ENCODE data around the gene CXCL17.
"Not testable (repeated sequence)": the region's sequence is repeated elsewhere in the genome, so short reads cannot be mapped to it uniquely, and the experiment has no call there.

The CXCL17 gene

DNA sequence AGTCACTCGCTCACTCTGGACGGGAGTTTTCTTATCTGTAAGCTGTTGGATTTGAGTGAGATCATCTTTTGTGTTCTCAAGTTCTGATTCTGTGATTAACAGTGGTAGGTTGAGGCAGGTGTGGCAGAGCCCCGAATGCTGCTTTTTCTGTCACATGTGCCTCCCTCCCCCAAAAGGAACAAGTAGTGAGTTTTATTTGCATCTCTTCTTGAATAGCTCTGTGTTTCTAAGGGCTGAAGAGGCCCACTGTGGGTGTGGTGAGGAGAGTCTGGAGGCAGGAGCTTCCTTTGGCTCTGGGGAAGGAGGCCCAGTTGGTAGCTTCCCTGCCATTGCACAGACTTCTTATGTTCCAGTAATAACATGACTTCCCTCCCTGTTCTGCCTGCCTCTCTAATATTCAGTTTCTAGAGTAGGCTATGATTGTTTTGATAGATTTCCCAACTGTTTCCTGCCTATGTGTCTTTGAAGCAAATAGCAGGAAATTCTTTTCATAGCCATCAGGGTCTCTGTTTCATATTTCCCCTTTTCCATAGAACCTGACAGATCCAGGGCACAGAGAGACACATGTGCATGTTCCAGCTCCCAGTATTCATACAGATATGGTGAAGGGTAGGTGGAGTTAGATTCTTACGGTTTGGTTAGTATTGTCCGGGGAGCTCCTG, 23.9 kb upstream of the CXCL17 start:
- no peaks in the 10 kb centered on the region for H3K4me1 ChIP-seq
- no peak overlapping the region for H3K9ac ChIP-seq
- no peaks in the 10 kb centered on the region for H3K79me2 ChIP-seq
- TF ChIP-seq, protein P1, sequence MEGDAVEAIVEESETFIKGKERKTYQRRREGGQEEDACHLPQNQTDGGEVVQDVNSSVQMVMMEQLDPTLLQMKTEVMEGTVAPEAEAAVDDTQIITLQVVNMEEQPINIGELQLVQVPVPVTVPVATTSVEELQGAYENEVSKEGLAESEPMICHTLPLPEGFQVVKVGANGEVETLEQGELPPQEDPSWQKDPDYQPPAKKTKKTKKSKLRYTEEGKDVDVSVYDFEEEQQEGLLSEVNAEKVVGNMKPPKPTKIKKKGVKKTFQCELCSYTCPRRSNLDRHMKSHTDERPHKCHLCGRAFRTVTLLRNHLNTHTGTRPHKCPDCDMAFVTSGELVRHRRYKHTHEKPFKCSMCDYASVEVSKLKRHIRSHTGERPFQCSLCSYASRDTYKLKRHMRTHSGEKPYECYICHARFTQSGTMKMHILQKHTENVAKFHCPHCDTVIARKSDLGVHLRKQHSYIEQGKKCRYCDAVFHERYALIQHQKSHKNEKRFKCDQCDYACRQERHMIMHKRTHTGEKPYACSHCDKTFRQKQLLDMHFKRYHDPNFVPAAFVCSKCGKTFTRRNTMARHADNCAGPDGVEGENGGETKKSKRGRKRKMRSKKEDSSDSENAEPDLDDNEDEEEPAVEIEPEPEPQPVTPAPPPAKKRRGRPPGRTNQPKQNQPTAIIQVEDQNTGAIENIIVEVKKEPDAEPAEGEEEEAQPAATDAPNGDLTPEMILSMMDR (IDR thresholded peaks at IDR 0.05) = no peak
- H3K27me3 ChIP-seq (ENCODE audit: control insufficient read depth, insufficient read depth, low read length) = no peaks in the 10 kb centered on the region
- H3K4me2 ChIP-seq (ENCODE audit: low read length) = no peak overlapping the region
- no peaks in the 10 kb centered on the region for H3K9me3 ChIP-seq (ENCODE audit: control insufficient read depth, low read length)
- H3K27ac ChIP-seq = peak overlapping the region; percentile 24
- H3K4me3 ChIP-seq (ENCODE audit: low read depth, low read length) = no peak overlapping the region
- H3K36me3 ChIP-seq (ENCODE audit: control insufficient read depth, insufficient read depth, low read length) = no peaks in the 10 kb centered on the region
- H2AFZ ChIP-seq = no peak overlapping the region

DNA sequence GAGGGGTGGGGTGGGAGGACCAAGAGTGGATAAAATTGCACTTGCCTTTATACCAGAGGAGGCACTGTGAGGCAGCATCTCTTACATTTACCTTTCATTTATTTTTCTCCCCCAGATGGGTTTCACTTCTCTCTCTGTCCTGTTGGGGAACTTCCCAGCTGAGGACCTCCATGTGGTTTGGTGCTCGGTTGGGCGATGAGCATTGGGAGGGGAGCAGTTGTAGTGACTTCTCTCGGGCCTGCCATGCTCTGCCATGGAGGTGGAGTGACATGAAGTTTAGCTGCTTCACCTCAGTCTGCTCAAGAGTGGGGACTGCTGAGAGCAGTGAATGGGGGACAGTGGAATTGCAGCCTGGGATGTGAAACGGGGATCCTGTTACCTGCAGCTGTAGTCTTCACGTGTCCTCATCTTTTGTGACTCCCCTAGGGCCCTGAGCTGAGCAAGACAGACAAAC, 23.1 kb upstream of the CXCL17 start:
- Histone ChIP-seq H3K36me3 (ENCODE audit: control insufficient read depth, insufficient read depth, low read length) (no peaks in the 10 kb centered on the region), H3K27ac (peak overlapping the region; percentile 24), H3K4me1 (no peaks in the 10 kb centered on the region), H3K4me2 (ENCODE audit: low read length) (no peak overlapping the region), H2AFZ (no peak overlapping the region), H3K4me3 (ENCODE audit: low read depth, low read length) (no peak overlapping the region), H3K27me3 (ENCODE audit: control insufficient read depth, insufficient read depth, low read length) (no peaks in the 10 kb centered on the region), H3K9ac (no peak overlapping the region), H3K79me2 (no peaks in the 10 kb centered on the region), H3K9me3 (ENCODE audit: control insufficient read depth, low read length) (no peaks in the 10 kb centered on the region)
- TF ChIP-seq, protein P1 (IDR thresholded peaks at IDR 0.05) = no peak

DNA sequence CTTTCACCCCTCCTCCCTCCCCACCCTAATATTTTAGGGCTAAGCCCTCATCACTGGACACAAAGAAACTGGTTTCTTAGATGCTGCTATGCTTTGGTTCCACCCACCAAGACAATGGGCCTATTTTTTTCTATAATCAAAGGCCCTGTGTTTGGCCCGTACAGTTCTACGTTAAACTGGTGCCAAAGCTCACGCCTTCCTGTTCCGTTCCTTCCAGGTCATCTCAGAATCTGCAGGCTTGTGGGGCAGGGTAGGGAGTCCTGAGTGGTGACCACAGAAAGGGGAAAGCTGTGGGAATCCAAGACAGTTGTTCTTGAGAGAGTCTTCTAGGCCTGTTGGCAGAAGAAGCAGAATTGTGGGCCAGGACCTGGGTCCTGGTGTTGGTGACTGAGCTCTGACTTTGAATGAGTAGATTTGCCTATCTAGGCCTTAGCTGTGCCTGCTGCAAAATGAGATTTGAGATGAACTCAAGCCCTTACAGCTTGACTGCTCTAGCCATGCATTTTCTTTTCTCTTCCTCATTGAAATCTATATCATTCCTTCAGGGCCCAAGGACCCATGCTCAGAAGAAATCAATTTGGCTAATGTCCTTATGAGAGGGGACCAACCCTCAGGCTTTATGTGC, 19.1 kb upstream of the CXCL17 start:
- H2AFZ ChIP-seq = no peak overlapping the region
- TF ChIP-seq, protein P1 (IDR thresholded peaks at IDR 0.05) = no peak
- no peaks in the 10 kb centered on the region for H3K27me3 ChIP-seq (ENCODE audit: control insufficient read depth, insufficient read depth, low read length)
- H3K79me2 ChIP-seq = no peaks in the 10 kb centered on the region
- no peak overlapping the region for H3K27ac ChIP-seq
- no peak overlapping the region for H3K4me2 ChIP-seq (ENCODE audit: low read length)
- no peaks in the 10 kb centered on the region for H3K9me3 ChIP-seq (ENCODE audit: control insufficient read depth, low read length)
- no peaks in the 10 kb centered on the region for H3K36me3 ChIP-seq (ENCODE audit: control insufficient read depth, insufficient read depth, low read length)
- H3K9ac ChIP-seq = no peak overlapping the region
- H3K4me1 ChIP-seq = no peaks in the 10 kb centered on the region
- no peak overlapping the region for H3K4me3 ChIP-seq (ENCODE audit: low read depth, low read length)

DNA sequence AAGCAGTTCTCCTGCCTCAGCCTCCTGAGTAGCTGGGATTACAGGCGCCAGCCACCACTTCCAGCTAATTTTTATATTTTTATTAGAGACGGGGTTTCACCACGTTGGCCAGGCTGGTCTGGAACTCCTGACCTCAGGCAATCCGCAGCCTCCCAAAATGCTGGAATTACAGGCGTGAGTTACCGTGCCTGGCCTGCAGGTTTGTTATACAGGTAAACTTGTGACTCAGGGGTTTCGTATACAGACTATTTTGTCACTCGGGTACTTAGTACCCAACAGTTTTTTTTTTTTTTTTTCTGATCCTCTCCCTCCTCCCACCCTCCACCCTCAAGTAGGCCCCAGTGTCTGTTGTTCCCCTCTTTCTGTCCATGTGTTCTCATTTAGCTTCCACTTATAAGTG, 18.5 kb upstream of the CXCL17 start:
- H3K4me2 ChIP-seq (ENCODE audit: low read length); H3K4me1 ChIP-seq; H2AFZ ChIP-seq; H3K4me3 ChIP-seq (ENCODE audit: low read depth, low read length); H3K36me3 ChIP-seq (ENCODE audit: control insufficient read depth, insufficient read depth, low read length); H3K79me2 ChIP-seq; H3K9ac ChIP-seq; H3K9me3 ChIP-seq (ENCODE audit: control insufficient read depth, low read length); H3K27ac ChIP-seq; H3K27me3 ChIP-seq (ENCODE audit: control insufficient read depth, insufficient read depth, low read length): not testable (repeated sequence)

DNA sequence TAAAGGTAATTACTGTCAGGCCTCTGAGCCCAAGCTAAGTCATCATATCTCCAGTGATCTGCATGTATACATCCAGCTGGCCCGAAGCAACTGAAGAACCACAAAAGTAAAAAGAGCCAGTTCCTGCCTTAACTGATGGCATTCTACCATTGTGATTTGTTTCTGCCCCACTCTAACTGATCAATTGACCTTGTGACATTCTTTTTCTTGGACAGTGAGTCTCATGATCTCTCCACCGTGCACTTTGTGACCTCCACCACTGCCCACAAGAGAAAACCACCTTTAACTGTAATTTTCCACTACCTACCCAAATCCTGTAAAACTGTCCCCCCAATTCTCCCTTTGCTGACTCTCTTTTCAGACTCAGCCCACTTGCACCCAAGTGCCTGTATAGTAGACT, 17.2 kb upstream of the CXCL17 start:
- Histone ChIP-seq H3K36me3 (ENCODE audit: control insufficient read depth, insufficient read depth, low read length) (no peaks in the 10 kb centered on the region), H3K9me3 (ENCODE audit: control insufficient read depth, low read length) (no peaks in the 10 kb centered on the region), H3K4me1 (no peaks in the 10 kb centered on the region), H2AFZ (no peak overlapping the region), H3K4me3 (ENCODE audit: low read depth, low read length) (no peak overlapping the region), H3K27me3 (ENCODE audit: control insufficient read depth, insufficient read depth, low read length) (no peaks in the 10 kb centered on the region), H3K27ac (no peak overlapping the region), H3K79me2 (no peaks in the 10 kb centered on the region), H3K4me2 (ENCODE audit: low read length) (no peak overlapping the region), H3K9ac (no peak overlapping the region)
- TF ChIP-seq, protein P1 (IDR thresholded peaks at IDR 0.05) = no peak
